Stomach (tissue), 9 donors: ENCODE measurements around the gene ERICH2. TPM values are rescaled to one million over a fixed set of nuclear protein-coding genes. Genes with fewer than 3 reads are reported as not detected.
A peak's percentile ranks its signal among the peaks of the same experiment; 100 is the strongest.

Experiments
- DNase-seq, 2 donors: peaks; one replicate each; pipeline versions ENCODE4 v3.0.0 to v3.0.0-alpha.2; 2013 to 2019
- H3K27ac ChIP-seq, 5 donors: fragments of 200-600 bp in 4 of 5; sonication (generic) in 4 of 5; one replicate each; pipeline ENCODE4 v1.5.1; 2013 to 2019; ENCODE audit warnings: mild to moderate bottlenecking in 1 of 5, moderate library complexity in 1 of 5
- H3K27me3 ChIP-seq, 3 donors: fragments of 200-600 bp; sonication (generic); one replicate each; pipeline ENCODE4 v1.5.1; 2017 to 2019; ENCODE audit warnings: mixed run types in 1 of 3
- H3K36me3 ChIP-seq, 4 donors: fragments of 200-600 bp; sonication (generic); 1 replicate in 3 of 4; 2 replicates in 1 of 4; pipeline ENCODE4 v1.5.1; 2016 to 2019
- H3K4me1 ChIP-seq, 4 donors: fragments of 200-600 bp; sonication (generic); one replicate each; pipeline ENCODE4 v1.5.1; 2016 to 2019
- H3K4me3 ChIP-seq, 4 donors: fragments of 200-600 bp; sonication (generic) in 3 of 4; one replicate each; pipeline ENCODE4 v1.5.1; 2016 to 2019; ENCODE audit warnings: mild to moderate bottlenecking in 1 of 4
- H3K9me3 ChIP-seq, 4 donors: fragments of 200-600 bp; sonication (generic); one replicate each; pipeline ENCODE4 v1.5.1; 2016 to 2019
- EP300 ChIP-seq: sonication (generic); formaldehyde crosslinking; IDR thresholded peaks from one replicate; pipeline ENCODE4 v1.6.1; 2017; ENCODE audit warnings: antibody characterized with exemption
- POLR2A ChIP-seq, 4 donors: fragments of 450-650 bp; IDR thresholded peaks; one replicate each; pipeline ENCODE4 v1.6.1; 2016; ENCODE audit warnings: antibody characterized with exemption in 4 of 4, control low read depth in 2 of 4, mild to moderate bottlenecking in 1 of 4, moderate library complexity in 1 of 4
- POLR2AphosphoS5 ChIP-seq, 3 donors: sonication (generic); formaldehyde crosslinking; IDR thresholded peaks; one replicate each; pipeline ENCODE4 v1.6.1; 2016; ENCODE audit warnings: antibody characterized with exemption in 3 of 3
- WGBS, 5 donors: extraction: QIAGEN DNeasy Blood & Tissue Kit in 3 of 5; methylation state at CpG; one replicate each; pipeline versions ENCODE4 v1.1.5 to v1.1.7; 2013 to 2018; 5-methylcytosine and 5-hydroxymethylcytosine counted together
- intact Hi-C: fragments of 100-400 bp; cut with DNase I; formaldehyde crosslinking; loops from one replicate; pipeline ENCODE4 v1.15.1; 2023; ENCODE audit warnings: low total_unique reads
- polyA plus RNA-seq, 3 donors: library from polyadenylated mRNA; stranded (reverse); fragments of 200-250 nt; gene quantifications; one replicate each; pipeline ENCODE4 v1.2.3, GENCODE V29; 2013
- total RNA-seq, 5 donors: library from RNA; depleted of rRNA; stranded (reverse); fragments of >200 nt; gene quantifications; one replicate each; pipeline versions ENCODE4 v1.1.0 to v1.2.3, GENCODE V29; 2014 to 2016
- TF ChIP-seq, protein P1 (sequence below), 7 experiments: fragments of 450-650 bp in 4 of 7; fragments of 200-600 bp in 3 of 7; sonication (generic) in 3 of 7; IDR thresholded peaks; one replicate each; pipeline ENCODE4 v1.5.1; 2016 to 2019; ENCODE audit warnings: antibody characterized with exemption in 7 of 7, control low read depth in 2 of 7, mild to moderate bottlenecking in 1 of 7
- donor health status: healthy with polysubstance abuse.
- donor health status: Bipolar disorder and iron deficiency.
- donor health status: healthy.

ERICH2 gene
- total and polyA plus RNA-seq, 8 donors, result 1.5 to 6.8 (median 6.1) TPM; not detected in 5

DNA sequence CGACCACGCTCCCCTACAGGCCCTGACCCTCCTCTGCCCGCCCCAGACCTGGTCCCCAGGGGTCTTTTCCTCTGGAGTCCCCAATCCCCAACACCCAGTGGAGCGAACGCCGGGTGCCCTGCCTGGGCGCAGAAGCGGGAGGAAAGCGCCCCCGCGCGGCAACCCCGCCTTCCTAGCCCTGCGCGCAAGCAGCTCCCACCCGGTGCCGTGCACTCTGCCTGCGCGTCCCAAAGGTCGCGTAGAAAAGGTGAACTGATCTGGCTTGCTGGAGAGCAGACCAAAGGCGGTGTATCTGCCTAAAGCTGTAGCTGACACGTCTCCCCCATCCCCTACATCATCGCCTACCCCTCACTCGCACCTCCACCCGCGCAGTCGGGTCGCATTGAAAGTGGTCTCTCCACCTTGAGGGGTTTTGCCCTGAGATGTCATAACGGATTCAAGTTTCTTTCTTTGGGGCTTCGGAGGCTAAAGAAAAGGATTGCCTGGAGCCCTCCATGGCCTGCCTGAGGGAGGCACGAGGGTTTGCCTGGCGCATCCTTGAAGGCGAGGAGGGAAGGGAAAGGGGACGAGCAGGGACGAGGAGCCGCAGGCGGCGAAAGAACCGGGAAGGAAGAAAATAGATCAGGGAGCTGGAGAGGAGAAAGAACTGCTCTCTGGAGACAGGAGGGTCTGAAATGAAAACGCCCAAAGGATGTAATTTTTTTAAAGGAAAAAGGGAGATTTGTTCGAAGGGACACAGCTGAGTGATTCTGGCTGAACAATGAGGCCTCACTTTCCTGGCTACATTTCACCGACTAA lies 52.3 kb downstream of the ERICH2 start:
- WGBS, 5 donors, result 17 to 26% (median 19%) methylated on average over 27 to 43 of the region's 43 CpGs
- peaks cover 50 to 100% (median 72%) of the 10 kb centered on the region in 3 donors for H3K27me3 ChIP-seq
- H3K27ac ChIP-seq, result no peak overlapping the region
- H3K9me3 ChIP-seq, result peaks cover 0 to 13% (median 0%) of the 10 kb centered on the region in 4 donors
- H3K4me3 ChIP-seq, result peak overlapping the region; percentile 25 to 44 (median 34)
- H3K36me3 ChIP-seq, result no peaks in the 10 kb centered on the region
- peak in 1 of 2 donors; percentile 42 for DNase-seq
- H3K4me1 ChIP-seq, result peaks cover 50 to 63% (median 61%) of the 10 kb centered on the region in 4 donors
- intact Hi-C loops, result no loop called here
- no peak for TF ChIP-seq POLR2A (IDR thresholded peaks at IDR 0.05)
- TF ChIP-seq, protein P1, sequence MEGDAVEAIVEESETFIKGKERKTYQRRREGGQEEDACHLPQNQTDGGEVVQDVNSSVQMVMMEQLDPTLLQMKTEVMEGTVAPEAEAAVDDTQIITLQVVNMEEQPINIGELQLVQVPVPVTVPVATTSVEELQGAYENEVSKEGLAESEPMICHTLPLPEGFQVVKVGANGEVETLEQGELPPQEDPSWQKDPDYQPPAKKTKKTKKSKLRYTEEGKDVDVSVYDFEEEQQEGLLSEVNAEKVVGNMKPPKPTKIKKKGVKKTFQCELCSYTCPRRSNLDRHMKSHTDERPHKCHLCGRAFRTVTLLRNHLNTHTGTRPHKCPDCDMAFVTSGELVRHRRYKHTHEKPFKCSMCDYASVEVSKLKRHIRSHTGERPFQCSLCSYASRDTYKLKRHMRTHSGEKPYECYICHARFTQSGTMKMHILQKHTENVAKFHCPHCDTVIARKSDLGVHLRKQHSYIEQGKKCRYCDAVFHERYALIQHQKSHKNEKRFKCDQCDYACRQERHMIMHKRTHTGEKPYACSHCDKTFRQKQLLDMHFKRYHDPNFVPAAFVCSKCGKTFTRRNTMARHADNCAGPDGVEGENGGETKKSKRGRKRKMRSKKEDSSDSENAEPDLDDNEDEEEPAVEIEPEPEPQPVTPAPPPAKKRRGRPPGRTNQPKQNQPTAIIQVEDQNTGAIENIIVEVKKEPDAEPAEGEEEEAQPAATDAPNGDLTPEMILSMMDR (IDR thresholded peaks at IDR 0.05), result peak in 1 of 7 experiments; percentile 5

DNA sequence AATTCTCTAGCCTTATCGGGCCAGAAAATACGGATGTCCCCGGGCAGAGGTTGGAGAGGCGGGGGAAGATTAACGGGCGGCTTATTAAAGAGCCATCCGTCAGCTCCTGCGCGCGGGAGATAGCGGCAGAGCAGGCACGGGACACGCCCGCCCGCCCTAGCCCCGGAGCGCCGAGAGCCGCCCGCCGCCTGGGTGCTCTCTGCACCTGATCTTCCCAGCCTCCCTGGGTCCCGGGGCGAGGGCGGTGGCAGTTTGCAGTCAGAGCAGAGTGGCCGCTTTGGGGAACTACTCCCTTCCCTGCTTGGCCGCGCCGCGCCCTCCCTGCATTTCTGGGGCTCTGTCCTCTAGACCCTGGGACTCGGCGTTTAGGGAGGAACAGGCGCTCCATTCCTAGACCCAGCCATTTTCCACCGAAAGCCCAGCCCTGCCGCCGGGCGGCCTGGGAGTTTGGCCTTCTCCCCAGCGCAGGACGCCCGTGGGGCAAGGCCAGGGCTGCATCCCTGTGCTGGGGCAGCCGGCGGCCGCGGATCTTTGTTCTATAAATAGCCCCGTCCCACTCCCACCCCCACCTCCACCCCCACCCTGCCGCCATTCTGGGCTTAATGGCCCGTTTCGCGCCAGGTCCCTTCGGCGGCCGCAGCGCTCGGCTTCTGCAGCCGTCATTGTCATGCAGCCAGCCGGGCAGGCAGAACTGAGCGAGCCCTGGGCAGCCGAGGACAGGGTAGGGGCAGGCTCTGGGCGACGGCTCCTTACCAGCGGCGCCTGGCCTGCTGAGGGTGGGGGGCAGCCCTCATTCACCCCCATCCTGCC lies 53.1 kb downstream of the ERICH2 start:
- TF ChIP-seq, protein P1 (IDR thresholded peaks at IDR 0.05), result no peak
- no peak for TF ChIP-seq EP300
- TF ChIP-seq POLR2A (IDR thresholded peaks at IDR 0.05), result no peak
- no peak for TF ChIP-seq POLR2AphosphoS5 (IDR thresholded peaks at IDR 0.05)
- WGBS, 5 donors, result 2 to 14% (median 7%) methylated on average over 26 to 61 of the region's 61 CpGs
- DNase-seq, result peak in 1 of 2 donors; percentile 55
- H3K27me3 ChIP-seq, result peaks cover 42 to 100% (median 64%) of the 10 kb centered on the region in 3 donors
- peak overlapping the region; percentile 25 to 44 (median 34) for H3K4me3 ChIP-seq
- intact Hi-C loops, result no loop called here
- H3K4me1 ChIP-seq, result peaks cover 42 to 55% (median 53%) of the 10 kb centered on the region in 4 donors
- H3K27ac ChIP-seq, result no peak overlapping the region
- H3K36me3 ChIP-seq, result no peaks in the 10 kb centered on the region
- H3K9me3 ChIP-seq, result peaks cover 0 to 13% (median 0%) of the 10 kb centered on the region in 4 donors

DNA sequence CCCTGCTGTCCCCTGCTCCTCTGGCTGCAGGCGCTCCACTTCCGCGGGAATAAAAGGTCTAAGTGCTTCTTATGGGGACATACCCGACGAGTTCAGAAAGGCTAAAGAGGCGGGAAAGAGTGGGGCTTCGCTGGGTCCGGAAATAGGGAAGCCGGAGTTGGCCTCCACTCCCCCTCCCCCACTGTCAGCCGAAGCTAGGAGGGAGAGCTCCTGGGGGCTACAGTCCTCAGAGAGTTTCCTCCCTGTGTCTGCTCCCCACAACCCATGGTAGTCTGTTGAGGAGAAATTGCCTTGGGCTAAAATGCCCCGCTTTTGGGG lies 53.7 kb downstream of the ERICH2 start:
- H3K4me3 ChIP-seq, result peak overlapping the region in 3 of 4 donors; percentile 31 to 44 (median 37)

More for the DNA sequence above, 53.7 kb downstream of the ERICH2 start:
- WGBS, 5 donors, result 15 to 31% (median 21%) methylated on average over 10 to 11 of the region's 11 CpGs
- Histone ChIP-seq H3K27ac (no peak overlapping the region), H3K9me3 (peaks cover 0 to 13% (median 0%) of the 10 kb centered on the region in 4 donors), H3K27me3 (peaks cover 38 to 100% (median 58%) of the 10 kb centered on the region in 3 donors), H3K36me3 (no peaks in the 10 kb centered on the region), H3K4me1 (peaks cover 37 to 49% (median 47%) of the 10 kb centered on the region in 4 donors)
- intact Hi-C loops, result no loop called here
- DNase-seq, result no peak
- TF ChIP-seq, protein P1 (IDR thresholded peaks at IDR 0.05), result no peak
- no peak for TF ChIP-seq EP300
- no peak for TF ChIP-seq POLR2AphosphoS5 (IDR thresholded peaks at IDR 0.05)
- no peak for TF ChIP-seq POLR2A (IDR thresholded peaks at IDR 0.05)
